HG02973 (cell line): ENCODE measurements around the gene IL3.

Source experiments
- ATAC-seq: cut with Tn5 transposase; IDR thresholded peaks from one replicate; pipeline ENCODE4 v1.9.1; 2021; ENCODE audit warnings: moderate library complexity; ENCODE audit not compliant: unreplicated experiment

The IL3 gene

GRCh38 chr5:132056610-132057497, 3.6 kb upstream of the IL3 start:
- no peak for ATAC-seq

DNA sequence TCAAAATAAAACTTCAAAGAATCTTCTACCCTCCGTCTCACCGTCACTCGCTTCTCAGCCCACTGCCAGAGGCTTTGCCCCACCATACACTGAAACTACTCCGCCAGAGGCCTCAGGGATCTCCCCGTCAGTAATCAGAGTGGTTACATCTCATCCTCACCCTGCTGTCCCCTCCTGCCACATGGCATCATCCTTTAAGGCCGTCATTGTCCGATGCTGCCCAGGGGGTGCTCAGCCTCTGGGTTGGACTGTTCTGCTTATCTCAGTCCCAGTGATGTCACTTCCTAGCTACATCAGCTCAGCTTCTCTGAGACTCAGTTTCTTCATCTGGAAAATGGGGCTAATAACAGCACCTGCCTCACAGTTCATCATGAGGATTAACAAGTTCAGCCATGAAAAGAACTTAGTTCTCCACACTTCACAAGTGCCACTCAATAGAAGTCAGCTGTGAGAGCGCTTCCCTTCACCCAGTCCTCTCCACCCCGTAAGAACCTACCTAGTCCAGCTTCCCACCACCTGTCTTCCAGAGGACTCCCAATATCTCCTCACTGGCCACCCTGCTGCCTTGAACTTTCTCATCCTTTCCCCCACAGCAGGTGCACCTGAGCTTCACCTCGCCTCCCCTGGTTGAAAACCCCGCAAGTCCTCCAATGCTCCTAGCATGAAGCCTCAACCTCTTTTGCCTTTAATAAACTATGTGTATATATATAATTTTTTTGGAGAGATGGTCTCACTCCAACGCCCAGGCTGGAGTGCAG, 2.8 kb upstream of the IL3 start:
- ATAC-seq = no peak

DNA sequence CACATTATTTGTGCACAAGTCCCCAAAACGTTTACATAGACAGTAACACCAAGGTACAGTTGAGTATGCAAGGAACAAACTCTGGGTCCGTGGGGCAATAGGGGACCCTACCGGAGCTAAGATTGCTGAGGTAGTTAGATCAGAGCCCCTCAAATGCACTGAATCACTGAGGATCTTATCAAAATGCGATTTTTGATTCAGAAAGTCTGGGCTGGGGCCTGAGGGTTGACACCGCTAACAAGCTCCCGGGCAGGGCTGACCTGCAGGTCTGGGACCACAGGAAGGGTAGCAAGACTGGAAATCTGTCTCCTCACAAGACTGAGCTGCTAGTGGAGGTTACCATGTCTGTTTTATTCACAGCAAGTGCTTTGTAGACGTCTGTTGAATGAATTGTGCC, 1.8 kb upstream of the IL3 start:
- ATAC-seq = no peak

GRCh38 chr5:132059043-132059695, 1.3 kb upstream of the IL3 start:
- no peak for ATAC-seq

- ATAC-seq = no peak
Measured at GRCh38 chr5:132059696-132060500, 557 bp upstream of the IL3 start.

DNA sequence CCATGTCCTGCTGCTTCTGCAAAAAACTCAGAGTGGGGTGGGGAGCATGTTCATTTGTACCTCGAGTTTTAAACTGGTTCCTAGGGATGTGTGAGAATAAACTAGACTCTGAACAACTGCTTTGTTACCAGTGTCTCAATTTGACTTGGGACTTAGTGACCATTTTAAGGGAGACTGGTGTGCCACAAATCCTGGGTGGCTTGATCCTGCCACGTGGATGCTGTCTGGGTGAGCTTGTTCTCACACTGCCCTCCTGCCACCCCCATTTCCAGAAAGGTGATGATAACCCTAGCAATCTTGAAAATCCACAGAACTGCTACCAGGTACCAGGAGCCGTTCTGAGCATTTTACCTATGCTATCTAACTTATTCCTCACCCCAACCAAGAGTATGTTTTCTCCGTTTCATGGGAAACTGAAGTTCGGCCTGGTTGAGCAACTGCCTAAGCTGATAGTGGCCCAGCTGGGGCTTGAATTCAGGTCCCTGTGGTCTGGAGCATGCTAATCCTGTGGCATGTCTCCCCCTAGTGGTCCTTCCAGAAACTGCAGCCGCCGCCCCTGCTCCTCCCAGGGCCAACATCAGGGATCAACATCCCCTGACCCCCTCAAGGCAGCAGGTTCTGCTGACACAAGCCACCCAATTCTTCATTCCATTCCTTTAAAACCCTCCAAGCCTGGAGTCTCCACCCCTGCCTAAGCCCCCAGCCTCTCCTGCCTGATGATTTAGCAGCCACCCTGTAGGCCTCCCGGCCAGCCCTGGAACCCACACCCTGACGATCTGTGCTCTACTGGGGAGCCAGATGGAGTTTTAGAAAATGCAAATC, 2.8 kb downstream of the IL3 start:
- ATAC-seq = peak; percentile 43

DNA sequence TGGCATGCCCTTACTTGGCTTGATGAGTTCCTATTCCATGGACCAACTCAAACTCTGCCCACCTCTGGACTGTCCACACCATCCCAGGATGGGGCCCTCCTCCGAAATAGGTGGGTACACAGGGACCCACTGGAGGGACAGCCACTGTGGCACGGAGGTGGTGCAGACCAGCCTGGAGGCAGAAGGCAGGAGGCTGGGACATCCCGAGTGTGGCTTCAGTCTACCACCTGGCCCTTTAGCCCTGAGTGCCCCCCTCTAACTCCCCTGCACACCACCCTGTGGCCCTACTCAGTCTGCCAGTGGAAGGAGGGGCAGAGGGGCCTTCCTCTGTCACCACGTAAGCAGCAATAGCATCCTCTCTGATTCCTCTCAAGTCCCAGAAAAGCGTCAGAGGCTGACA, 3.7 kb downstream of the IL3 start:
- no peak for ATAC-seq

DNA sequence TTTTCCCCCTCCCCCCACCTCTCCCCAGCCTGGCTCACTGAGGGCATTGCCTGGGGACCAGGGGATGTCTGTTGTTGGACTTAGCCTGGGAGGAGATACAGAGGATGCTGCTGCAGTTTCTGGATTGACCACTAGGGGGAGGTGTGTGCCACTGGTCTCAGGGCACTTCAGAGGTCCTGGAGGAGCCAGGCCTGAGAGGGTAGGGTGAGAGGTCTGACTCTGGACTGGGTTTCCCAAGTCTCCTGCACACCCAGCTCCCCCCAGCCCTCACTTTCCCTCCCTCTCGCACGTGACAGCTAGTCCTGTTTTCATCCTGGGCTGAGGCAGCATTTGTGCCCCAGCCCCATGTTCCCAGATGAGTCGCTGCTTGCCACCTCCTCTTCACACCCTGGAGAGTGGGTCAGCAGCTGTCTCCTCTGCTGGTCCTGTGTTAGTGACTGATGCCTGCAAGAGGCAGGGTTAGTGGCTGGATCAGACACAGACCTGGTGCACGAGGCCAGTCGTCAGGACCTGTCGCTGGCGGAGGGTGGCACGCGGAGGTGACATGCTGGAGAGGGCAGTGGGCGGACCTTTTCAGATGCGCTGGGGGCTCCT, 4.4 kb downstream of the IL3 start:
- ATAC-seq = peak; percentile 53

- ATAC-seq = no peak
Measured at GRCh38 chr5:132065351-132065937, 5.0 kb downstream of the IL3 start.

- ATAC-seq = no peak
Measured at GRCh38 chr5:132065951-132066701, 5.7 kb downstream of the IL3 start.

DNA sequence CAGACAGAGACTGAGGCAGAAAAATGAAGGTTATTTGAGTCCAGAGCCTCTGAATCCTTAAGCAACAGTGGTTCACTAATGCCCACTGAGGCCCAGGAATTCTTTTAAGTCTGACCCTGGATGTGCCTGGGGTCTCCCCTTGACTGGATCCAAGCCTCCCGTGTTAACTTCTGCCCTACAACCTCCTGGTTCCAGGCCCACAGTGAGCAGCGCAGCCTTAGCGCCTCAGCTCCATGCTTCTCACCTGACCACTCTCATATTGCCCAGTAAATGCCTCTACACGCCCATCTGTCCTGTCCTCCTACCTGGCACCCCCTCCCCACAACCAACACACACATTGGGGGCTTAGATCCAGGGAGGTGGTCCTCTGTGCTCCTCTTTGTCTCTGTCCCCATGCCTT, 6.4 kb downstream of the IL3 start:
- ATAC-seq = no peak

DNA sequence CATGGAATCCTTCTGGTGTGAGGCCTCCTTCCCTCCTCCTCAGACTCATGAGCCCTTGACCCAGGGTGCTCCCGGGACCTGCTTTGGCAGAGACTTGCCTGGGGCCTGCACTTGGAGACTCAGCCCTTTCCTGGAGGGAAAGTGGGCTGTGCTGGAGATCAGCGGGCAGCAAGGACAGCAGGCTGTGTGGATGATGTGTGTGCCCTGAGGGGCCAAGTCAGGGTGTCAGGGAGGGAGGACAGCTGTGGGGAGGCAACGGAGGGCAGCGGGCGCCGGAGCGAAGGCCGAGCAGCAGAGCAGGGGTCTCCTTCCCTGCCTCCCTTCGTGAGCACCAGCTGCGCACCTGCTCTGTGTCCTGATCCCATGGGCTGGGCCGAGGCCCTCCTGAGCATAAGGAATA, 7.0 kb downstream of the IL3 start:
- ATAC-seq = no peak

GRCh38 chr5:132067941-132068808, 7.7 kb downstream of the IL3 start:
- ATAC-seq = no peak

- ATAC-seq = no peak
Measured at GRCh38 chr5:132069561-132069960, 9.1 kb downstream of the IL3 start.

GRCh38 chr5:132069994-132070393, 9.5 kb downstream of the IL3 start:
- no peak for ATAC-seq

DNA sequence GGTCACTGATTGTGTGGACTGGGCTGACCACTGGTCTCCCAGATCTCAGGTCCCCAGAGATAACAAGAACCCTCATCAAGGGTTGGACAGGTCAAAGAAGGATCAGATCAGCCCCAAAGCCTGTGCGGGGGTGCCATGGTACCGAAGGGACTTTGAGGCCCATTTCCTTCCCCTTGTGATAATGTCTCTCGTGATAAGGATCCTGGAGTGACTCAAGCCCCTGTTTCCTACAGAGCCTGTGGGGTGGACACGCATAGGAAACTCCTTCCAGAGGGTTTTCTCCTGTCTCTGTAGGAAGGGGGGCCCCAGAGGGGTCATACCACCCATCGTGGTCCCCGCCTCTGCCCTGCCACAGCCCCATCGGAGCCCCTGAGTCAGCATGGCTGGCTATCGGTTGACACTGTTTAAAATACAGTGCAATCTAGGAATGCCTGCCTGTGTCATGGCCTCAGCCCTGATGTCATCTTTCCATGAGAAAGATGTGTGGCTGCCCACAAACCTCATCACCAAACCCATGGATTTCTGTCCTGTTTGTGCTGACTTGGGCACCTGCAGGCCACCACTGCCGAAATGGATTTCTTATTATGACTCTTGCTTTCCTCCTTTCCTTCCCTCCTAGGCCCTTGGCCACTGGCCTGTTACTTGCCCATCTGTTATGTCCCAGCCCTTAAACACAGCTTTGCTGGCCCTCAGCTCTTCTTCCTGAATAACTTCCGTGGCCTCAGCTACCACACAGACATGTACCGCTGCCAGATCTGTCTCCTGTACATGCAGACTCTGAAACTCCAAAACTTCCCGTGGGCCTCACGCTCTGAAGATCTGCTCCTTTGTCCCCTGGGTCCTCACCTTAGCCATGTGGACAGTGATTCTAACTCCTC, 10.2 kb downstream of the IL3 start:
- no peak for ATAC-seq

DNA sequence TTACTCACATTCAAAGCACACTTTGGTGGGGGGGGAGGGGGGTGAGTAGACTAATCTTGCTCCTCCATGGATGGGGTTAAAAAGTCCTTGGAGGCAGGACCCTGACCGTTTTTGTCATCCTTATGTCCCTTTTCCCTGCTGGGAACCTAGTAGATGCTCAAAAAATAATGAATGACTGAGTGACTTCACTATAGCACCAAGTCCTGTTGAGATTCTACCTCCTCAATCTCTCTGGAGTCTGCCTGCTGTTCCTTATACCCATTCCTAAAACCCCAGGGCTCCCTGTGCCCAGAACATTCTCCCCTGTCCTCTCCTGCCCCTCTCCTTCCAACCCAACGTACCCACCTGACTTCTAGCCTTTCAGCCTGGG, 10.9 kb downstream of the IL3 start:
- no peak for ATAC-seq
